WTC11 (cell line): ENCODE data around the gene ELFN2. TPM values are rescaled to one million over a fixed set of nuclear protein-coding genes. Genes with fewer than 3 reads are reported as not detected.

Experiments
- ATAC-seq: fragments of 200-7000 bp; cut with Tn5 transposase; 2 replicates; pipeline ENCODE4 v1.10.0; 2021; ENCODE audit warnings: mild to moderate bottlenecking, moderate library complexity
- CTCF ChIA-PET: fragments of 300-600 bp; sonication (Branson Sonifier 250); formaldehyde crosslinking; loops from one replicate; lab custom pipeline; 2021; ENCODE audit warnings: antibody characterized with exemption; lab: Charles Lee
- POLR2A ChIA-PET: fragments of 350-600 bp; sonication (Branson Sonifier 250); formaldehyde crosslinking; loops from one replicate; lab custom pipeline; 2021; ENCODE audit warnings: antibody characterized with exemption; lab: Charles Lee
- DNase-seq: peaks from one replicate; pipeline ENCODE4 v3.0.0; 2021; ENCODE audit warnings: low spot score
- H3K27ac Mint-ChIP-seq: 2 replicates; pipeline ENCODE4 v1.8.0; 2021; ENCODE audit warnings: mixed read lengths
- H3K27me3 Mint-ChIP-seq: 2 replicates; pipeline ENCODE4 v1.8.0; 2021; ENCODE audit warnings: low read depth, mild to moderate bottlenecking, moderate library complexity, mixed read lengths
- H3K36me3 Mint-ChIP-seq: 2 replicates; pipeline ENCODE4 v1.8.0; 2021; ENCODE audit warnings: mixed read lengths
- H3K4me1 Mint-ChIP-seq: 2 replicates; pipeline ENCODE4 v1.8.0; 2022; ENCODE audit warnings: mixed read lengths
- H3K4me3 Mint-ChIP-seq: 2 replicates; pipeline ENCODE4 v1.8.0; 2021; ENCODE audit warnings: mild to moderate bottlenecking, moderate library complexity, mixed read lengths
- H3K9me3 Mint-ChIP-seq: 2 replicates; pipeline ENCODE4 v1.8.0; 2021; ENCODE audit warnings: mixed read lengths
- ARID4B ChIP-seq: sonication (generic); formaldehyde crosslinking; IDR thresholded peaks from 2 replicates; pipeline ENCODE4 v1.8.0; 2023; ENCODE audit warnings: missing genetic modification reagents, mild to moderate bottlenecking, borderline replicate concordance
- ATF3 ChIP-seq: sonication (generic); formaldehyde crosslinking; conservative IDR thresholded peaks from 2 replicates; pipeline ENCODE4 v1.8.1; 2022; ENCODE audit warnings: mild to moderate bottlenecking, missing genetic modification reagents
- ATF6 ChIP-seq: sonication (generic); formaldehyde crosslinking; IDR thresholded peaks from 2 replicates; pipeline ENCODE4 v1.8.1; 2023; ENCODE audit warnings: mild to moderate bottlenecking, missing genetic modification reagents
- ERG ChIP-seq: fragments of 250-450 bp; sonication (Bioruptor Pico); IDR thresholded peaks from 2 replicates; pipeline ENCODE4 v1.8.0; 2021; ENCODE audit warnings: mild to moderate bottlenecking
- GRHL2 ChIP-seq: fragments of 250-450 bp; sonication (Bioruptor Pico); IDR thresholded peaks from 2 replicates; pipeline ENCODE4 v1.8.0; 2022; ENCODE audit warnings: mild to moderate bottlenecking, moderate library complexity; ENCODE audit not compliant: insufficient replicate concordance, severe bottlenecking
- GTF2I ChIP-seq: fragments of 250-450 bp; sonication (Bioruptor Pico); conservative IDR thresholded peaks from 2 replicates; pipeline ENCODE4 v1.4.0; 2021; ENCODE audit warnings: mild to moderate bottlenecking
- HMGXB4 ChIP-seq: sonication (generic); formaldehyde crosslinking; IDR thresholded peaks from 2 replicates; pipeline ENCODE4 v1.8.1; 2023; ENCODE audit warnings: mild to moderate bottlenecking, moderate library complexity, missing genetic modification reagents
- IRF1 ChIP-seq: sonication (generic); formaldehyde crosslinking; IDR thresholded peaks from 2 replicates; pipeline ENCODE4 v1.8.0; 2023; ENCODE audit warnings: missing genetic modification reagents
- JAZF1 ChIP-seq: fragments of 250-450 bp; sonication (Bioruptor Pico); IDR thresholded peaks from 2 replicates; pipeline ENCODE4 v1.9.0; 2021; ENCODE audit warnings: moderate library complexity, mild to moderate bottlenecking, inconsistent platforms
- MXD4 ChIP-seq: fragments of 250-450 bp; sonication (Bioruptor Pico); IDR thresholded peaks from 2 replicates; pipeline ENCODE4 v1.8.0; 2021; ENCODE audit warnings: mild to moderate bottlenecking, moderate library complexity, borderline replicate concordance
- NFE2L1 ChIP-seq: sonication (generic); formaldehyde crosslinking; IDR thresholded peaks from 2 replicates; pipeline ENCODE4 v1.8.1; 2023; ENCODE audit warnings: missing genetic modification reagents
- SP1 ChIP-seq: sonication (generic); formaldehyde crosslinking; conservative IDR thresholded peaks from 2 replicates; pipeline ENCODE4 v1.8.1; 2022; ENCODE audit warnings: missing genetic modification reagents
- TEAD4 ChIP-seq: sonication (generic); formaldehyde crosslinking; IDR thresholded peaks from 2 replicates; pipeline ENCODE4 v1.8.0; 2022; ENCODE audit warnings: mild to moderate bottlenecking, missing genetic modification reagents
- ZBTB43 ChIP-seq: sonication (generic); formaldehyde crosslinking; IDR thresholded peaks from 2 replicates; pipeline ENCODE4 v1.8.1; 2023; ENCODE audit warnings: mild to moderate bottlenecking, missing genetic modification reagents
- ZMAT4 ChIP-seq: fragments of 250-450 bp; sonication (Bioruptor Pico); IDR thresholded peaks from 2 replicates; pipeline ENCODE4 v1.9.0; 2021; ENCODE audit warnings: mild to moderate bottlenecking
- ZNF281 ChIP-seq: sonication (generic); formaldehyde crosslinking; IDR thresholded peaks from 2 replicates; pipeline ENCODE4 v1.8.0; 2023; ENCODE audit warnings: mild to moderate bottlenecking, missing genetic modification reagents
- ZNF423 ChIP-seq: fragments of 250-450 bp; sonication (Bioruptor Pico); IDR thresholded peaks from 2 replicates; pipeline ENCODE4 v2.1.2; 2022; ENCODE audit warnings: mild to moderate bottlenecking, moderate library complexity
- total RNA-seq: library from RNA; stranded (reverse); gene quantifications from 3 replicates; pipeline ENCODE4 v1.2.3, GENCODE V29; 2021

ELFN2 gene
- total RNA-seq, 1 experiment from 2014 or later, result 0.87 TPM

- Mint-ChIP-seq H3K9me3 (no peaks in the 10 kb centered on the region), H3K36me3 (no peaks in the 10 kb centered on the region), H3K27ac (no peak overlapping the region), H3K27me3 (peaks cover 11% of the 10 kb centered on the region), H3K4me1 (peaks cover 27% of the 10 kb centered on the region), H3K4me3 (no peak overlapping the region)
- ChIA-PET CTCF (no interaction called here), POLR2A (no interaction called here)
- TF ChIP-seq GTF2I (CRISPR knock-in tag) (no peak), ATF3 (no peak), ZBTB43 (CRISPR knock-in tag) (no peak), ARID4B (CRISPR knock-in tag) (no peak), GRHL2 (no peak), TEAD4 (CRISPR knock-in tag) (no peak), ZNF423 (CRISPR knock-in tag) (no peak), SP1 (CRISPR knock-in tag) (no peak), ATF6 (CRISPR knock-in tag) (no peak), ZNF281 (CRISPR knock-in tag) (no peak), MXD4 (no peak), ZMAT4 (CRISPR knock-in tag) (no peak), ERG (CRISPR knock-in tag) (no peak), IRF1 (CRISPR knock-in tag) (no peak), NFE2L1 (CRISPR knock-in tag) (no peak), HMGXB4 (no peak), JAZF1 (CRISPR knock-in tag) (no peak)
- DNase-seq (no peak), ATAC-seq (no peak)
These were observed 83.9 kb downstream of the ELFN2 start for GRCh38 chr22:37343348-37343747.
